Vagina (tissue), 2 donors: Measurements from ENCODE around the gene SAE1. TPM values are rescaled to one million over a fixed set of nuclear protein-coding genes. Genes with fewer than 3 reads are reported as not detected.

ENCODE experiments used
- DNase-seq, 2 donors: peaks; one replicate each; pipeline ENCODE4 v3.0.0-alpha.2; 2017; ENCODE audit errors: extremely low spot score in 2 of 2
- H3K27ac ChIP-seq: fragments of 200-600 bp; sonication (generic); one replicate; pipeline ENCODE4 v1.5.1; 2019
- H3K27me3 ChIP-seq: fragments of 200-600 bp; sonication (generic); one replicate; pipeline ENCODE4 v1.5.1; 2019
- H3K36me3 ChIP-seq, 2 donors: fragments of 200-600 bp; sonication (generic); one replicate each; pipeline ENCODE4 v1.5.1; 2017 to 2019
- H3K4me1 ChIP-seq: fragments of 200-600 bp; sonication (generic); one replicate; pipeline ENCODE4 v1.5.1; 2019
- H3K4me3 ChIP-seq, 2 donors: fragments of 200-600 bp; sonication (generic); 1 replicate in 1 of 2; 2 replicates in 1 of 2; pipeline ENCODE4 v1.5.1; 2016 to 2019
- H3K9me3 ChIP-seq: fragments of 200-600 bp; sonication (generic); one replicate; pipeline ENCODE4 v1.5.1; 2019
- CTCF ChIP-seq, 3 experiments: fragments of 450-650 bp in 2 of 3; fragments of 200-600 bp in 1 of 3; sonication (generic) in 1 of 3; IDR thresholded peaks; one replicate each; pipeline ENCODE4 v1.5.1; 2017 to 2019; ENCODE audit warnings: antibody characterized with exemption in 3 of 3, mild to moderate bottlenecking in 2 of 3, moderate library complexity in 2 of 3
- POLR2A ChIP-seq, 2 donors: fragments of 450-650 bp; IDR thresholded peaks; one replicate each; pipeline ENCODE4 v1.6.1; 2017; ENCODE audit warnings: antibody characterized with exemption in 2 of 2, mild to moderate bottlenecking in 2 of 2, moderate library complexity in 2 of 2
- POLR2AphosphoS5 ChIP-seq, 2 donors: sonication (generic); formaldehyde crosslinking; IDR thresholded peaks; one replicate each; pipeline ENCODE4 v1.9.0; 2017; ENCODE audit warnings: antibody characterized with exemption in 2 of 2, mild to moderate bottlenecking in 2 of 2, low read depth in 1 of 2; ENCODE audit not compliant: insufficient read depth in 1 of 2
- intact Hi-C: fragments of 100-400 bp; cut with DNase I; formaldehyde crosslinking; loops from one replicate; pipeline ENCODE4 v1.15.1; 2023
- total RNA-seq: library from RNA; depleted of rRNA; stranded (reverse); fragments of >200 nt; gene quantifications from one replicate; pipeline ENCODE4 v1.2.3, GENCODE V29; 2016

SAE1 gene
- total RNA-seq, 1 donor from 2014 or later, result 32.7 TPM

GRCh38 chr19:47240996-47241918 lies 110.6 kb downstream of the SAE1 start:
- TF ChIP-seq POLR2AphosphoS5 (IDR thresholded peaks at IDR 0.05; ENCODE audit: insufficient read depth in 1 of 2, low read depth in 1 of 2) (peak in 1 of 2 donors; percentile 11), CTCF (IDR thresholded peaks at IDR 0.05) (no peak)
- no peaks in the 10 kb centered on the region for H3K27me3 ChIP-seq
- no peaks in the 10 kb centered on the region for H3K36me3 ChIP-seq
- no peak overlapping the region for H3K27ac ChIP-seq
- DNase-seq, result no peak
- peaks cover 46% of the 10 kb centered on the region for H3K4me1 ChIP-seq
- no peak overlapping the region for H3K4me3 ChIP-seq
- intact Hi-C loops, result loop anchor here (5.0 kb wide), 1 partner anchor 34 kb away; no protein-coding TSS in a partner anchor
- no peaks in the 10 kb centered on the region for H3K9me3 ChIP-seq

GRCh38 chr19:47241919-47242577 lies 111.4 kb downstream of the SAE1 start:
- no peak for DNase-seq
- no peak for TF ChIP-seq CTCF (IDR thresholded peaks at IDR 0.05)
- no peak for TF ChIP-seq POLR2AphosphoS5 (IDR thresholded peaks at IDR 0.05; ENCODE audit: insufficient read depth in 1 of 2, low read depth in 1 of 2)
- no peak for TF ChIP-seq POLR2A (IDR thresholded peaks at IDR 0.05)
- Histone ChIP-seq H3K36me3 (no peaks in the 10 kb centered on the region), H3K27ac (no peak overlapping the region), H3K27me3 (no peaks in the 10 kb centered on the region), H3K9me3 (no peaks in the 10 kb centered on the region), H3K4me3 (no peak overlapping the region), H3K4me1 (peaks cover 49% of the 10 kb centered on the region)
- intact Hi-C loops, result loop anchor here (5.0 kb wide), 1 partner anchor 35 kb away; no protein-coding TSS in a partner anchor

GRCh38 chr19:47243364-47243775 lies 112.7 kb downstream of the SAE1 start:
- H3K27me3 ChIP-seq, result no peaks in the 10 kb centered on the region
- H3K4me3 ChIP-seq, result peak overlapping the region in 1 of 2 donors; percentile 34
- no peaks in the 10 kb centered on the region for H3K36me3 ChIP-seq
- peak overlapping the region; percentile 72 for H3K27ac ChIP-seq
- peaks cover 52% of the 10 kb centered on the region for H3K4me1 ChIP-seq
- intact Hi-C loops, result loop anchor here (5.0 kb wide), 1 partner anchor 36 kb away; no protein-coding TSS in a partner anchor
- TF ChIP-seq CTCF (IDR thresholded peaks at IDR 0.05) (no peak), POLR2A (IDR thresholded peaks at IDR 0.05) (no peak), POLR2AphosphoS5 (IDR thresholded peaks at IDR 0.05; ENCODE audit: insufficient read depth in 1 of 2, low read depth in 1 of 2) (no peak)
- no peak for DNase-seq
- no peaks in the 10 kb centered on the region for H3K9me3 ChIP-seq

GRCh38 chr19:47243776-47244547 lies 113.3 kb downstream of the SAE1 start:
- Histone ChIP-seq H3K4me3 (peak overlapping the region; percentile 34 to 45), H3K27me3 (no peaks in the 10 kb centered on the region), H3K36me3 (no peaks in the 10 kb centered on the region), H3K4me1 (peaks cover 52% of the 10 kb centered on the region), H3K9me3 (no peaks in the 10 kb centered on the region), H3K27ac (peak overlapping the region; percentile 72)
- intact Hi-C loops, result loop anchor here (5.0 kb wide), 1 partner anchor 37 kb away; no protein-coding TSS in a partner anchor
- peak in 1 of 2 donors; percentile 94 for DNase-seq
- TF ChIP-seq POLR2AphosphoS5 (IDR thresholded peaks at IDR 0.05; ENCODE audit: insufficient read depth in 1 of 2, low read depth in 1 of 2) (peak; percentile 92 to 96), POLR2A (IDR thresholded peaks at IDR 0.05) (peak in 1 of 2 donors; percentile 29), CTCF (IDR thresholded peaks at IDR 0.05) (peak; percentile 96 to 99 (median 99))
